HepG2 (cell line): ENCODE data around the gene TMEM238. TPM values are rescaled to one million over a fixed set of nuclear protein-coding genes. Genes with fewer than 3 reads are reported as not detected.

Source experiments
- ATRX ChIP-seq: sonication (generic); formaldehyde crosslinking; IDR thresholded peaks from 2 replicates; pipeline ENCODE4 v1.4.0; 2020; ENCODE audit warnings: missing genetic modification reagents, borderline replicate concordance
- BCL6 ChIP-seq: IDR thresholded peaks from 2 replicates; pipeline ENCODE4 v1.6.1; 2016; ENCODE audit warnings: missing genetic modification reagents, missing compliant biosample characterization
- ETV5 ChIP-seq: IDR thresholded peaks from 2 replicates; pipeline ENCODE4 v1.6.1; 2018; ENCODE audit warnings: missing biosample characterization, missing genetic modification reagents, inconsistent platforms, borderline replicate concordance
- GTF2F1 ChIP-seq: fragments of 150-350 bp; IDR thresholded peaks from 2 replicates; pipeline ENCODE4 v1.6.1; 2014; ENCODE audit warnings: low read length
- KAT7 ChIP-seq: IDR thresholded peaks from 2 replicates; pipeline ENCODE4 v1.6.1; 2018; ENCODE audit warnings: borderline replicate concordance, missing compliant biosample characterization
- LCORL ChIP-seq, 2 experiments: fragments of 450-650 bp in 1 of 2; sonication (generic) in 1 of 2; formaldehyde crosslinking in 1 of 2; IDR thresholded peaks; 2 replicates each; pipeline versions ENCODE4 v1.5.0 to v1.6.1; 2017 to 2020; ENCODE audit warnings: antibody characterized with exemption in 1 of 2, missing genetic modification reagents in 1 of 2
- NBN ChIP-seq: fragments of 450-650 bp; conservative IDR thresholded peaks from 2 replicates; pipeline ENCODE4 v1.6.1; 2017
- RCOR2 ChIP-seq: IDR thresholded peaks from 2 replicates; pipeline ENCODE4 v1.6.1; 2016; ENCODE audit warnings: missing biosample characterization, missing genetic modification reagents
- SPEN ChIP-seq: sonication (generic); formaldehyde crosslinking; IDR thresholded peaks from 2 replicates; pipeline ENCODE4 v1.5.1; 2020; ENCODE audit warnings: low read depth, mild to moderate bottlenecking, missing genetic modification reagents
- TCF7L2 ChIP-seq: IDR thresholded peaks from 2 replicates; pipeline ENCODE4 v1.6.1; 2011; ENCODE audit warnings: mild to moderate bottlenecking, low read depth, low read length, moderate library complexity
- ZNF160 ChIP-seq: sonication (generic); formaldehyde crosslinking; IDR thresholded peaks from 2 replicates; pipeline ENCODE4 v1.8.0; 2022; ENCODE audit warnings: mild to moderate bottlenecking, inconsistent platforms, missing genetic modification reagents
- ZNF563 ChIP-seq: sonication (generic); formaldehyde crosslinking; IDR thresholded peaks from 2 replicates; pipeline ENCODE4 v1.8.0; 2022; ENCODE audit warnings: mild to moderate bottlenecking, moderate library complexity, missing genetic modification reagents
- ZNF569 ChIP-seq: sonication (generic); formaldehyde crosslinking; IDR thresholded peaks from 2 replicates; pipeline ENCODE4 v1.5.0; 2020; ENCODE audit warnings: mild to moderate bottlenecking, missing genetic modification reagents, moderate library complexity, borderline replicate concordance
- ZNF775 ChIP-seq: sonication (generic); formaldehyde crosslinking; IDR thresholded peaks from 2 replicates; pipeline ENCODE4 v1.4.0; 2020; ENCODE audit warnings: missing genetic modification reagents, mild to moderate bottlenecking, moderate library complexity, borderline replicate concordance
- ZSCAN9 ChIP-seq: IDR thresholded peaks from 2 replicates; pipeline ENCODE4 v1.6.1; 2016; ENCODE audit warnings: borderline replicate concordance
- polyA plus RNA-seq, 8 experiments: library from polyadenylated mRNA; depleted of rRNA in 3 of 8; stranded (reverse) in 7 of 8; unstranded in 1 of 8; fragments of >200 nt; fragmentation: Illumina TruSeq in 4 of 8; extraction: Trizol in 4 of 8; gene quantifications; 2 replicates each; pipeline versions ENCODE4 v1.2.1 to v1.2.3, GENCODE V29; 2011 to 2016; ENCODE audit warnings: low read depth in 4 of 8, missing spikeins in 1 of 8, mixed read lengths in 1 of 8; ENCODE audit not compliant: insufficient read depth in 1 of 8
- total RNA-seq, 5 experiments: library from RNA; depleted of rRNA; stranded (reverse); fragments of >200 nt; fragmentation: Illumina TruSeq; extraction: Trizol; gene quantifications; 2 replicates each; pipeline ENCODE4 v1.2.3, GENCODE V29; 2016; ENCODE audit warnings: low read depth in 1 of 5
- TF ChIP-seq, protein P1 (sequence below): sonication (generic); formaldehyde crosslinking; IDR thresholded peaks from 2 replicates; pipeline ENCODE4 v1.8.0; 2022; ENCODE audit warnings: missing genetic modification reagents, mild to moderate bottlenecking, inconsistent platforms, borderline replicate concordance
- TF ChIP-seq, protein P2 (sequence below): sonication (generic); formaldehyde crosslinking; IDR thresholded peaks from 2 replicates; pipeline ENCODE4 v1.4.0; 2020; ENCODE audit warnings: missing genetic modification reagents, borderline replicate concordance
- TF ChIP-seq, protein P3 (sequence below): sonication (generic); formaldehyde crosslinking; IDR thresholded peaks from 2 replicates; pipeline ENCODE4 v1.4.0; 2020; ENCODE audit warnings: missing genetic modification reagents
- TF ChIP-seq, protein P4 (sequence below): conservative IDR thresholded peaks from 2 replicates; pipeline ENCODE4 v1.6.1; 2018; ENCODE audit warnings: missing genetic modification reagents
- TF ChIP-seq, protein P5 (sequence below): sonication (generic); formaldehyde crosslinking; IDR thresholded peaks from 2 replicates; pipeline ENCODE4 v1.4.0; 2020; ENCODE audit warnings: missing genetic modification reagents, low read depth, mild to moderate bottlenecking, borderline replicate concordance
- TF ChIP-seq, protein P6 (sequence below): sonication (generic); formaldehyde crosslinking; conservative IDR thresholded peaks from 2 replicates; pipeline ENCODE4 v1.4.0; 2020; ENCODE audit warnings: missing genetic modification reagents

TMEM238 gene
- total and polyA plus RNA-seq, 2 of the 13 experiments (the other 11 are each of a cell fraction or from before 2014, with no cell fraction given): not detected

DNA sequence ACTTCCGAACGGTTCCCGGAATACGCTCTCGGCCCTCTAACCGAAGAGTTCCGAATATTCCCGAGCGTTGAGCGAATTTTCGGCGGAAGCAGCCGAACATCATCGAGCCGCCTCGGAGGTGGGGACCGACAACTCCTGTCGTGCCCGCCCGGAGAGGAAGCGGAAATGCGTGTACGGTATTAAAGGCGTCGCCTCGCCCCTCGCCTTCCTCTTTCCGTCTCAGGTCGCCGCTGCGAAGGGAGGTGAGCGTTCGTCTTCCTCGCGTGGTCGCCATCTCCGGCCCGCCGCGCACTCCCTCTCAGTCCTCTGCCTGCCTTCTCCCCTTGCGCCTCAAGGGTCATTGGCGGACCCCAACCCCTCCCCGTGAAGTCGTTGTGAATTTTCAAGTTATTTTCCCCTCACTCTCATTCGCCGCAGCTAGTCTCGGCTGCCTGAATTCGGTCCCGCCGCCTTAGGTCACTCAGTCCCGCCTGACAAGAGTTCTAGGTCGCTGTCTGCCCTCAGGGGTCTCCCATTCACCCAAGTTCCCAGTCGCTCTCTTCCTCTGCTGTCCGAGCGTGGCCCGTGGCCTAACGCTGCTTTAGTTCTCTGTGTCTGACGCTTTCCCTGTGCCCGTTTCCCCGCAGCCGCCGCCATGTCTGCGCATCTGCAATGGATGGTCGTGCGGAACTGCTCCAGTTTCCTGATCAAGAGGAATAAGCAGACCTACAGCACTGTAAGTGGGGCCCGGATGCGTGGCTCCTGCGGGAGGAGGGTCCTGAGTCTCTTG is 1.8 kb upstream of the TMEM238 start, which contains the start of gene RPL28 (continued):
- TF ChIP-seq ZNF569 (no peak), RCOR2 (CRISPR knock-in tag) (no peak), BCL6 (peak; percentile 59), TCF7L2 (no peak), KAT7 (CRISPR knock-in tag) (peak; percentile 98), ATRX (CRISPR knock-in tag) (no peak), NBN (no peak), ZNF775 (no peak), GTF2F1 (peak; percentile 72; the same call in 1 of the 2 replicates), SPEN (peak; percentile 92), ZSCAN9 (CRISPR knock-in tag) (0 out of 2 replicates have a peak, but pooled peaks have one; percentile 46), ETV5 (CRISPR knock-in tag) (peak; percentile 71), LCORL (IDR thresholded peaks at IDR 0.05) (no peak), LCORL (CRISPR knock-in tag; IDR thresholded peaks at IDR 0.05) (0 out of 2 replicates have a peak, but pooled peaks have one; percentile 22), ZNF160 (CRISPR knock-in tag) (peak; percentile 90; the same call in 1 of the 2 replicates), ZNF563 (CRISPR knock-in tag) (peak; percentile 92; the same call in 1 of the 2 replicates)
- TF ChIP-seq, protein P1, sequence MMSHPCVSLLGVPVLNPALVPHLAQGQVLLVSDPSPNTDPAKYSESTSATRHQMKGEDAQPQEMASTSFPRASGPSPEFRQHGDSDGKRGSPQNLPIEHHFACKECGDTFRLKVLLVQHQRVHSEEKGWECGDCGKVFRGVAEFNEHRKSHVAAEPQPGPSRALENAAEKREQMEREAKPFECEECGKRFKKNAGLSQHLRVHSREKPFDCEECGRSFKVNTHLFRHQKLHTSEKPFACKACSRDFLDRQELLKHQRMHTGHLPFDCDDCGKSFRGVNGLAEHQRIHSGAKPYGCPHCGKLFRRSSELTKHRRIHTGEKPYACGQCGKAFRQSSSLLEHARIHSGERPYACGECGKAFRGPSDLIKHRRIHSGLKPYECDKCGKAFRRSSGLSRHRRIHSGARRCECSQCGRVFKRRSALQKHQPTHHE (CRISPR knock-in tag): peak; percentile 88; the same call in 1 of the 2 replicates
- TF ChIP-seq, protein P2, sequence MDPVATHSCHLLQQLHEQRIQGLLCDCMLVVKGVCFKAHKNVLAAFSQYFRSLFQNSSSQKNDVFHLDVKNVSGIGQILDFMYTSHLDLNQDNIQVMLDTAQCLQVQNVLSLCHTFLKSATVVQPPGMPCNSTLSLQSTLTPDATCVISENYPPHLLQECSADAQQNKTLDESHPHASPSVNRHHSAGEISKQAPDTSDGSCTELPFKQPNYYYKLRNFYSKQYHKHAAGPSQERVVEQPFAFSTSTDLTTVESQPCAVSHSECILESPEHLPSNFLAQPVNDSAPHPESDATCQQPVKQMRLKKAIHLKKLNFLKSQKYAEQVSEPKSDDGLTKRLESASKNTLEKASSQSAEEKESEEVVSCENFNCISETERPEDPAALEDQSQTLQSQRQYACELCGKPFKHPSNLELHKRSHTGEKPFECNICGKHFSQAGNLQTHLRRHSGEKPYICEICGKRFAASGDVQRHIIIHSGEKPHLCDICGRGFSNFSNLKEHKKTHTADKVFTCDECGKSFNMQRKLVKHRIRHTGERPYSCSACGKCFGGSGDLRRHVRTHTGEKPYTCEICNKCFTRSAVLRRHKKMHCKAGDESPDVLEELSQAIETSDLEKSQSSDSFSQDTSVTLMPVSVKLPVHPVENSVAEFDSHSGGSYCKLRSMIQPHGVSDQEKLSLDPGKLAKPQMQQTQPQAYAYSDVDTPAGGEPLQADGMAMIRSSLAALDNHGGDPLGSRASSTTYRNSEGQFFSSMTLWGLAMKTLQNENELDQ (CRISPR knock-in tag): 0 out of 2 replicates have a peak, but pooled peaks have one; percentile 42
- TF ChIP-seq, protein P3, sequence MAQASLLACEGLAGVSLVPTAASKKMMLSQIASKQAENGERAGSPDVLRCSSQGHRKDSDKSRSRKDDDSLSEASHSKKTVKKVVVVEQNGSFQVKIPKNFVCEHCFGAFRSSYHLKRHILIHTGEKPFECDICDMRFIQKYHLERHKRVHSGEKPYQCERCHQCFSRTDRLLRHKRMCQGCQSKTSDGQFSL (CRISPR knock-in tag): no peak
- TF ChIP-seq, protein P4, sequence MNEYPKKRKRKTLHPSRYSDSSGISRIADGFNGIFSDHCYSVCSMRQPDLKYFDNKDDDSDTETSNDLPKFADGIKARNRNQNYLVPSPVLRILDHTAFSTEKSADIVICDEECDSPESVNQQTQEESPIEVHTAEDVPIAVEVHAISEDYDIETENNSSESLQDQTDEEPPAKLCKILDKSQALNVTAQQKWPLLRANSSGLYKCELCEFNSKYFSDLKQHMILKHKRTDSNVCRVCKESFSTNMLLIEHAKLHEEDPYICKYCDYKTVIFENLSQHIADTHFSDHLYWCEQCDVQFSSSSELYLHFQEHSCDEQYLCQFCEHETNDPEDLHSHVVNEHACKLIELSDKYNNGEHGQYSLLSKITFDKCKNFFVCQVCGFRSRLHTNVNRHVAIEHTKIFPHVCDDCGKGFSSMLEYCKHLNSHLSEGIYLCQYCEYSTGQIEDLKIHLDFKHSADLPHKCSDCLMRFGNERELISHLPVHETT: peak; percentile 60; the same call in 1 of the 2 replicates
- TF ChIP-seq, protein P5, sequence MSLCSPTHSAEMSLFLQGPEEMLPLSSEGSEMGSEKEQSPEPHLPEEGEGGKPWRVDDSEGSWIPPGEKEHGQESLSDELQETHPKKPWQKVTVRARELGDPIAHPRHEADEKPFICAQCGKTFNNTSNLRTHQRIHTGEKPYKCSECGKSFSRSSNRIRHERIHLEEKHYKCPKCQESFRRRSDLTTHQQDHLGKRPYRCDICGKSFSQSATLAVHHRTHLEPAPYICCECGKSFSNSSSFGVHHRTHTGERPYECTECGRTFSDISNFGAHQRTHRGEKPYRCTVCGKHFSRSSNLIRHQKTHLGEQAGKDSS (CRISPR knock-in tag): peak; percentile 80
- TF ChIP-seq, protein P6, sequence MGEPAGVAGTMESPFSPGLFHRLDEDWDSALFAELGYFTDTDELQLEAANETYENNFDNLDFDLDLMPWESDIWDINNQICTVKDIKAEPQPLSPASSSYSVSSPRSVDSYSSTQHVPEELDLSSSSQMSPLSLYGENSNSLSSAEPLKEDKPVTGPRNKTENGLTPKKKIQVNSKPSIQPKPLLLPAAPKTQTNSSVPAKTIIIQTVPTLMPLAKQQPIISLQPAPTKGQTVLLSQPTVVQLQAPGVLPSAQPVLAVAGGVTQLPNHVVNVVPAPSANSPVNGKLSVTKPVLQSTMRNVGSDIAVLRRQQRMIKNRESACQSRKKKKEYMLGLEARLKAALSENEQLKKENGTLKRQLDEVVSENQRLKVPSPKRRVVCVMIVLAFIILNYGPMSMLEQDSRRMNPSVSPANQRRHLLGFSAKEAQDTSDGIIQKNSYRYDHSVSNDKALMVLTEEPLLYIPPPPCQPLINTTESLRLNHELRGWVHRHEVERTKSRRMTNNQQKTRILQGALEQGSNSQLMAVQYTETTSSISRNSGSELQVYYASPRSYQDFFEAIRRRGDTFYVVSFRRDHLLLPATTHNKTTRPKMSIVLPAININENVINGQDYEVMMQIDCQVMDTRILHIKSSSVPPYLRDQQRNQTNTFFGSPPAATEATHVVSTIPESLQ (CRISPR knock-in tag): 0 out of 2 replicates have a peak, but pooled peaks have one; percentile 57
